ENCODE results near the gene CBX4. TPM values are rescaled to one million over a fixed set of nuclear protein-coding genes. Genes with fewer than 3 reads are reported as not detected.

The CBX4 gene
- total and polyA plus RNA-seq, 4 donors: 16.2 to 46.8 (median 30.6) TPM

- no peaks in the 10 kb centered on the region for H3K27me3 ChIP-seq (ENCODE audit: control insufficient read depth, insufficient read depth, low read length)
- no peak for DNase-seq (ENCODE audit: low read depth in 4 of 6, low spot score in 6 of 6)
- no peak overlapping the region for H3K4me3 ChIP-seq (ENCODE audit: low read depth, low read length)
- H3K27ac ChIP-seq (ENCODE audit: low read depth, low read length): no peak overlapping the region
- no peaks in the 10 kb centered on the region for H3K36me3 ChIP-seq (ENCODE audit: control insufficient read depth, insufficient read depth, low read length)
- peaks cover 11% of the 10 kb centered on the region for H3K4me1 ChIP-seq (ENCODE audit: control insufficient read depth, insufficient read depth, low read length)
- 95% methylated on average over 14 of the region's 17 CpGs for WGBS (ENCODE audit: insufficient coverage)
- H3K9me3 ChIP-seq (ENCODE audit: control insufficient read depth, insufficient read depth, low read length): no peaks in the 10 kb centered on the region
Measured at GRCh38 chr17:79822583-79823124, 16.6 kb downstream of the CBX4 start.

- Histone ChIP-seq H3K27me3 (ENCODE audit: control insufficient read depth, insufficient read depth, low read length) (peaks cover 8% of the 10 kb centered on the region), H3K27ac (ENCODE audit: low read depth, low read length) (no peak overlapping the region), H3K4me3 (ENCODE audit: low read depth, low read length) (no peak overlapping the region), H3K4me1 (ENCODE audit: control insufficient read depth, insufficient read depth, low read length) (peaks cover 8% of the 10 kb centered on the region), H3K9me3 (ENCODE audit: control insufficient read depth, insufficient read depth, low read length) (no peaks in the 10 kb centered on the region), H3K36me3 (ENCODE audit: control insufficient read depth, insufficient read depth, low read length) (no peaks in the 10 kb centered on the region)
- DNase-seq (ENCODE audit: low read depth in 4 of 6, low spot score in 6 of 6): no peak
- 83% methylated on average over 8 of the region's 12 CpGs for WGBS (ENCODE audit: insufficient coverage)
Measured at GRCh38 chr17:79821331-79822095, 17.7 kb downstream of the CBX4 start.

GRCh38 chr17:79820959-79821330 is 18.3 kb downstream of the CBX4 start:
- no peaks in the 10 kb centered on the region for H3K9me3 ChIP-seq (ENCODE audit: control insufficient read depth, insufficient read depth, low read length)
- peaks cover 4% of the 10 kb centered on the region for H3K4me1 ChIP-seq (ENCODE audit: control insufficient read depth, insufficient read depth, low read length)
- H3K27me3 ChIP-seq (ENCODE audit: control insufficient read depth, insufficient read depth, low read length): peaks cover 13% of the 10 kb centered on the region
- WGBS (ENCODE audit: insufficient coverage): 90% methylated on average over 4 of the region's 4 CpGs
- DNase-seq (ENCODE audit: low read depth in 4 of 6, low spot score in 6 of 6): no peak
- H3K27ac ChIP-seq (ENCODE audit: low read depth, low read length): no peak overlapping the region
- H3K36me3 ChIP-seq (ENCODE audit: control insufficient read depth, insufficient read depth, low read length): no peaks in the 10 kb centered on the region
- no peak overlapping the region for H3K4me3 ChIP-seq (ENCODE audit: low read depth, low read length)

GRCh38 chr17:79819534-79820276 is 19.5 kb downstream of the CBX4 start:
- H3K9me3 ChIP-seq (ENCODE audit: control insufficient read depth, insufficient read depth, low read length): no peaks in the 10 kb centered on the region
- DNase-seq (ENCODE audit: low read depth in 4 of 6, low spot score in 6 of 6): no peak
- no peaks in the 10 kb centered on the region for H3K36me3 ChIP-seq (ENCODE audit: control insufficient read depth, insufficient read depth, low read length)
- H3K27ac ChIP-seq (ENCODE audit: low read depth, low read length): no peak overlapping the region
- no peak overlapping the region for H3K4me3 ChIP-seq (ENCODE audit: low read depth, low read length)
- H3K4me1 ChIP-seq (ENCODE audit: control insufficient read depth, insufficient read depth, low read length): peaks cover 6% of the 10 kb centered on the region
- peaks cover 25% of the 10 kb centered on the region for H3K27me3 ChIP-seq (ENCODE audit: control insufficient read depth, insufficient read depth, low read length)
- 80% methylated on average over 13 of the region's 13 CpGs for WGBS (ENCODE audit: insufficient coverage)

GRCh38 chr17:79819085-79819484 is 20.2 kb downstream of the CBX4 start:
- H3K4me3 ChIP-seq (ENCODE audit: low read depth, low read length): no peak overlapping the region
- 66% methylated on average over 2 of the region's 5 CpGs for WGBS (ENCODE audit: insufficient coverage)
- peaks cover 12% of the 10 kb centered on the region for H3K4me1 ChIP-seq (ENCODE audit: control insufficient read depth, insufficient read depth, low read length)
- DNase-seq (ENCODE audit: low read depth in 4 of 6, low spot score in 6 of 6): no peak
- no peaks in the 10 kb centered on the region for H3K9me3 ChIP-seq (ENCODE audit: control insufficient read depth, insufficient read depth, low read length)
- H3K36me3 ChIP-seq (ENCODE audit: control insufficient read depth, insufficient read depth, low read length): no peaks in the 10 kb centered on the region
- no peak overlapping the region for H3K27ac ChIP-seq (ENCODE audit: low read depth, low read length)
- H3K27me3 ChIP-seq (ENCODE audit: control insufficient read depth, insufficient read depth, low read length): peaks cover 31% of the 10 kb centered on the region

GRCh38 chr17:79818026-79818758 is 21.0 kb downstream of the CBX4 start:
- peaks cover 33% of the 10 kb centered on the region for H3K27me3 ChIP-seq (ENCODE audit: control insufficient read depth, insufficient read depth, low read length)
- peaks cover 17% of the 10 kb centered on the region for H3K4me1 ChIP-seq (ENCODE audit: control insufficient read depth, insufficient read depth, low read length)
- no peak overlapping the region for H3K4me3 ChIP-seq (ENCODE audit: low read depth, low read length)
- 81% methylated on average over 7 of the region's 12 CpGs for WGBS (ENCODE audit: insufficient coverage)
- H3K36me3 ChIP-seq (ENCODE audit: control insufficient read depth, insufficient read depth, low read length): no peaks in the 10 kb centered on the region
- H3K9me3 ChIP-seq (ENCODE audit: control insufficient read depth, insufficient read depth, low read length): no peaks in the 10 kb centered on the region
- no peak for DNase-seq (ENCODE audit: low read depth in 4 of 6, low spot score in 6 of 6)
- H3K27ac ChIP-seq (ENCODE audit: low read depth, low read length): no peak overlapping the region

GRCh38 chr17:79815836-79816461 is 23.3 kb downstream of the CBX4 start:
- Histone ChIP-seq H3K36me3 (ENCODE audit: control insufficient read depth, insufficient read depth, low read length) (no peaks in the 10 kb centered on the region), H3K9me3 (ENCODE audit: control insufficient read depth, insufficient read depth, low read length) (no peaks in the 10 kb centered on the region), H3K4me3 (ENCODE audit: low read depth, low read length) (no peak overlapping the region), H3K27me3 (ENCODE audit: control insufficient read depth, insufficient read depth, low read length) (peaks cover 53% of the 10 kb centered on the region), H3K27ac (ENCODE audit: low read depth, low read length) (no peak overlapping the region), H3K4me1 (ENCODE audit: control insufficient read depth, insufficient read depth, low read length) (peaks cover 38% of the 10 kb centered on the region)
- no peak for DNase-seq (ENCODE audit: low read depth in 4 of 6, low spot score in 6 of 6)
- WGBS (ENCODE audit: insufficient coverage): 36% methylated on average over 34 of the region's 41 CpGs

GRCh38 chr17:79814974-79815835 is 24.0 kb downstream of the CBX4 start:
- H3K27me3 ChIP-seq (ENCODE audit: control insufficient read depth, insufficient read depth, low read length): peaks cover 59% of the 10 kb centered on the region
- H3K4me3 ChIP-seq (ENCODE audit: low read depth, low read length): no peak overlapping the region
- H3K9me3 ChIP-seq (ENCODE audit: control insufficient read depth, insufficient read depth, low read length): no peaks in the 10 kb centered on the region
- WGBS (ENCODE audit: insufficient coverage): 8% methylated on average over 96 of the region's 96 CpGs
- peak in 1 of 6 donors; percentile 48 for DNase-seq (ENCODE audit: low read depth in 4 of 6, low spot score in 6 of 6)
- H3K4me1 ChIP-seq (ENCODE audit: control insufficient read depth, insufficient read depth, low read length): peaks cover 44% of the 10 kb centered on the region
- no peaks in the 10 kb centered on the region for H3K36me3 ChIP-seq (ENCODE audit: control insufficient read depth, insufficient read depth, low read length)
- H3K27ac ChIP-seq (ENCODE audit: low read depth, low read length): no peak overlapping the region
